Stimulated activated CD4-positive, alpha-beta T cell treated with anti-CD3 and anti-CD28 coated beads, Interleukin-4, amount 100 ng/mL, for 4 hours (primary cell): ENCODE results near the gene TOMM22.
"Not testable (repeated sequence)": the region's sequence is repeated elsewhere in the genome, so short reads cannot be mapped to it uniquely, and the experiment has no call there.

Experiments
- DNase-seq, 2 experiments: peaks; one replicate each; pipeline ENCODE4 v3.0.0-alpha.2; 2020

The TOMM22 gene

DNA sequence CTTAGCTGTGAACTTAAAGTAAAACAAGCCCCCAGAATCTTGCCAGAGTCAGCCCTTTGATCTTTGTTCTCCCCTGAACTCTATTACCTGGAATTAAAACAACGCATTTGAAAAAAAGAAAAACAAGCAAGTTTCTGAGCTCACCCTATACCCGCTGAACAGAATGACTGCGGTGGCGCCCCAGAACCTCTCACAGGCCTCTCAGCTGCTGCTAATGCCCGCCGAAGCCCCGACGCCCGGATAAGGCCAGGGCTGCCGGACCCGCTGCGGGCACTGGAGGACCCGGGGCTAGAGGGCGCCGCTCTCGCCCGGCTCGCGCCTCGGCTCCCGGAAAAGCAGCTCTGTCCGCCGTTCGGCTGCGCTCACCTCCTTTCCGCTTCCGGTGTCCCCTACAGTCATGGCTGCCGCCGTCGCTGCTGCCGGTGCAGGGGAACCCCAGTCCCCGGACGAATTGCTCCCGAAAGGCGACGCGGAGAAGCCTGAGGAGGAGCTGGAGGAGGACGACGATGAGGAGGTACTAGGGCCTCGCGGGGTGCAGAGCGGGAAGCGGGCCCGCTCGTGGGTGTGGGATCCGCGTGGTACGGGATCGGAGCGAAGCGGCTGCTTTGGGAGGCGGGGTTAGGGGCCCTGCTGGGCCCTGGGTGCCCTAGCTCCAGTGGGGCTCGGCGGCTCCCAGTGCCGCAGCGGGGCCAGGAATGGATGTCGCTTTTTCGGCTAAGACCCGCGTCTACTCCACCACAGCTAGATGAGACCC, at the start of gene TOMM22:
Gene TOMM22 (plus strand): TSS at position 376 of the 754 bp plus-strand sequence. CDS start 22 bp downstream, at position 398.
- DNase-seq = peak; percentile 79 to 81

DNA sequence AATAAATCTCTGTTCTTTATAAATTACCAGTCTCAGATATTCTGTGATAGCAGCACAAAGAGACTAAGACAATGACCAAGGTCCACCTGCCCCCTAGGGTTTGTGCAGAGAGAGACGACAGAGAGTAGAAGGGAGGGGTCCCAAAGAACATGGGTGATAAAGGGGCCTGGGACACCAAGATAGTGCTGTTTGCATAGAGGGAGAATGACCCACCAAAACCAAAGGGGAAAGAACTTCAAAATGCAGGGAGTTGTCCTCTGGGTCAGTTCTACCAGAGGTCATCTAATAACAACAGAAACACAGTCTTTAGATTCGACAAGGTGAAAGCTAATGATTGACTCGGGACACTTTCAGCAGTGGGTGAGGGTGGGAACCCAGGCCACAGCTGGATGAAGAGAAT, 49.2 kb upstream of the TOMM22 start:
- DNase-seq = no peak

DNA sequence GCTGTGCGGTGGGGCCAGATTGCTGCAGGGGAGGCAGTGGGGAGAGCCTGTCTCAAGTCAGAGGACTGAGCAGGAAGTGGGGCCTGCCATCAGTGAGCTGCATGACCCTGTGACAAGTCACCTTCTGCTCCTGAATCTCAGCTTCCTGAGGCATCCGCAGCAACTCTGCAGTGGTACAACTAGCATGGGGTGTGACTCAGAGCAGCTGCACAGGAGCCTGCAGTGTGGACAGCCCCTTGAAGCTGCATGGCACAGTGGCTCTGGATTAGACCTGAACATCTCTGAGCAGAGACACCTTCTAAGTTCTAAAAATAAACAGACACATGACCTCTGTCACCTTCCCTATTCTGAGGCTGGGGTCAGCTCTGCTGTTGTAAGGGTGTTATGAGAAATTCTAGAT, 43.5 kb upstream of the TOMM22 start:
- no peak for DNase-seq

GRCh38 chr22:38638728-38639127, 43.0 kb upstream of the TOMM22 start:
- no peak for DNase-seq

DNA sequence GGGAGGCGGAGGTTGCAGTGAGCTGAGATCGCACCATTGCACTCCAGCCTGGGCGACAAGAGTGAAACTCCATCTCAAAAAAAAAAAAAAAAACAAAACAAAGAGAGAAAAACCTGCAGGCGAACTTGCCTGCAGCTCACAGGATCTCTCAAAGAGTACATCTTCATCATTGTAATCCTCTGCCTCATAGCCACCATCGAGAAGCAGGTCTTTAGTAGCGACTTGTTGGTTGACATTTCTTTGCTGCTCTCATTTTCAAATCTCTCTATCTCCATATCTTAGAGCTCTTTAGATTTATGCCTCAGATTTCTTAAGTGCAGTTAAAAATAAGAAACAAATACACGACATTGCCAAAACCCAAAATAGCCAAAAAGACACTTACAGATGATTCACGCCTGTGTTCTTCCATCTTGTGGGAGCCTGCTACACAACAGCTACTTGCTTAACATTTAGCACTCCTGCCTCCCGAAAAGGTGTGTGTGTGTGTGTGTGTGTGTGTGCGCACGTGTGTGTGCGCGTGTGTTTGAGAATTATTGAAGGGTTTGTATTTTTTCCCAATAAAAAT, 40.2 kb upstream of the TOMM22 start:
- DNase-seq = no peak

DNA sequence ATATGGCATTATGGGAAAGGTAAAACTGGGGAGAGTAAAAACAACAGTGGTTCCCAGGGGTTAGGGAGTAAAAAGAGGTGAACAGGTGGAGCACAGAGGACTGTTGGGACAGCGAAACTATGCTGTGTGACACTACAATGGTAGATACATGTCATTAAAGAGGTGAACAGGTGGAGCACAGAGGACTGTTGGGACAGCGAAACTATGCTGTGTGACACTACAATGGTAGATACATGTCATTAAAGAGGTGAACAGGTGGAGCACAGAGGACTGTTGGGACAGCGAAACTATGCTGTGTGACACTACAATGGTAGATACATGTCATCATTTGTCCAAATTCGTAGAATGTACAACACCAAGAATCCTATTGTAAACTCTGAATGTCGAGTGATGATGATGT, 37.5 kb upstream of the TOMM22 start:
- not testable (repeated sequence) for DNase-seq

DNA sequence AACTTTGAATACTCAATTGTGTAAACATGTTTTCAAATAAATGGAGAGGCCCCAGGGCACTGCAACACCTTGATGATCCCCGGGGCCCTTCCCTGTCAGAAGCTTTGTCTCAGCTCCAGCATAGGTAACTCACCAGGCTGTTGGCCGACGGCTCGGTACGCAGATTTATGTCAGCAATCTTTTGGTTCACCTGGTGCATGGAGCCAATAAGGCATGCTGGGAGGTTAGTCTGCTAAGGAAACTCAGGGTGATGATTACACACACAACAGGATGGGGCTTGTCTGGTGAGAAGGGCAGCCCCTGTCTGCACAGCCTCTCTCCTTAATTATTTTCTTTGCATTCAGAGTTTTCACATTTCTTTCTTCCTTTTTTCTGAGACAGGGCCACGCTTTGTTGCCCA, 36.3 kb upstream of the TOMM22 start:
- no peak for DNase-seq

DNA sequence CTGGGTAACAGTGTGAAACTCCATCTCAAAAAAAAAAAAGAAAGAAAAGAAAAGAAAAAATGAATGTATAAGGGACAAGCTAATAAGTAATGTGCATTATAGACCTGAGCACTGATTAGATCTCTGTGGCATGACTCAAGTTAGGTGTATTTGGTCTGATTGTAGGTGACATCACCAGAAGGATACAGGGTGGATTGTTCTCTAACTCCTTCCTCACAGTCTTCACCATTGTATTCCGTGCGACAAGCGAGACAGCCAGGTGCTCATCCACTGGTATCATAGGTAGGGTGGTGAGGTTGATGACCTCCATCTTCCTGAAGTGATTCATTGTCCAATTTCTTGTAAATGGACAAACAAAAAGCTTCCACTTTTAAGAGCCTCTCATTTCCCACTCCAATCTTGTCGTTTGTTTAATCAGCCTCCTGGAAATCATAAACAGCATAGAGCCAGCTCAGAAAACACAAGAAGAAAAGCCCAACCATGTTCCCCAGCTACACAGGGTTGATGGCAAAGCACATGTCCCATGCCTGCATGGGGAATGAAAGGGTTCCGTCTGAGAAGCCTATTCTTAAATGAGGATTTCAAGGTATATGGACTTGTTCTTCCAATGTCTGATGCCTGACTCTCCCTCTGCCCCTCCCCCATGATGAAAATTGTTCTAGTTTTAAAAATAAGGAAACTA, 31.8 kb upstream of the TOMM22 start:
- no peak for DNase-seq

DNA sequence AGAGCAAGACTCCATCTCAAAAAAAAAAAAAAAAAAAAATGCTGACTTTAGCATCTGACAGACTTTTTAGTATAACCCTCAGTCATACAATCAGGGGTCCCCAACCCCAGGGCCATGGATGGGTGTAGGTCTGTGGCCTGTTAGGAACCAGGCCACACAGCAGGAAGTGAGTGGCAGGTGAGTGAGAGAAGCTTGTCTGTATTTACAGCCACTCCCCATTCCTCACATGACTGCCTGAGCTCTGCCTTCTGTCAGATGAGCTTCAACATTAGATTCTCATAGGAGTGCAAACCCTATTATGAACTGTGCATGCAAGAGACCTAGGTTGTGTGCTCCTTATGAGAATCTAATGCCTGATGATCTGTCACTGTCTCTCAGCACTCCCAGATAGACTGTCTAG, 28.9 kb upstream of the TOMM22 start:
- no peak for DNase-seq

DNA sequence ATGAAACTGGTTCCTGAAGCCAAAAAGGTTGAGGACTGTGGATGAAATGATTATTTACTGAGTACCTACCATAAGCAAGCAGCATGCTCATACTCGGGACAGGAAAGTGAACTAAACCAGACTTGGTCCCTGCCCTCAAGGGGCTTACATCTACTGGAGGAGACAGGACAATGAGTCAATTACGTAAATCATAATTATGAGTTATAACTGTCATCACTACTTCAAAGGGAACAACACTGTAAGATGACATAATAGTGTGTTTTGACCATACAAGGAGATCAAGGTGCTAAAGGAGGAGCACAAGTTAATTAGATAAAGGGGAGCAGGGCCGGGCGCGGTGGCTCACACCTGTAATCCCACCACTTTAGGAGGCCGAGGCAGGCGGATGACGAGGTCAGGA, 28.0 kb upstream of the TOMM22 start:
- no peak for DNase-seq

- DNase-seq = peak in 1 of 2 experiments; percentile 1
These were observed 26.1 kb upstream of the TOMM22 start for GRCh38 chr22:38655519-38656255.

DNA sequence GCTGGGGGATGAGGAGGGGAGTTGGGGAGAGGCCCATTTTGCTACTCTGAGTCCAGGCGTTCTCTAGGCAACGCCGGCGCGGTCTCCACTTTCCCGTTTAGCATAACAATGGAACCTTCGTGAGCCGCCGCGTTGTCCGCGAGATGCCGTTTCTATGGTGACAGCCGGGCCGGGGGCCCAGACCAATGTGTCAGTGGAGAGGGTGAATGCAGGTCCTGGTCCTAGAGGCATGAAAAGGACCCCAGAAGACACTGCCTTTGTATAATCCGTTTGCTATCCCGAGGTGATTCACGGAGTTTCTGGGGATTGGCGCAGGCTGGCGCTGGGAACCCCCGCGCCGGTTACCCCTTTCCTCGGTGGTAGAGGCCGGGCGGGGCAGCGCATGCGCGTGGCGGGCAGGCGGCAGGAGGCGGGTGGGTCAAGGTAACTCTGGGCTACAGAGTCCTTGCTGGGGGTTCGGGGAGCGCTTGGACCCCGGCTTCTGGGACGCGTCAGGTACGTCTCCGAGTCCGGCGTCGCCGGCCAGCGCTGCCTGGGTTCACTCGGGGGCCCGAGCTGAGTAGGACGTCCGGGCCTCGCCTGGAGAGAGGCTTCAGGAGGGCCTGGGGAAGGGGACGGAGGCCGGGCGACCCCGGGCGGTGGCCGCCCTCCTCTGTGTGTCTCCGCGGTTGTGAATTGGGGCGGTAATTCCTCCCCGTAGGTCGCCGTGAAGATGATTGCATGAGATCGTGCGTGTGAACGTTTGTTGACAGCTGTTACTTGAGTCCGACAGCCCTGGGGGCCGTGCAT, 25.3 kb upstream of the TOMM22 start, which contains the start of the genes CBY1 and FAM227A:
Gene CBY1 (plus strand): TSS at position 383 of the 789 bp plus-strand sequence. CDS start 11,417 bp downstream, outside the sequence.
Gene FAM227A (minus strand): TSS at position 137 of the 789 bp plus-strand sequence. CDS start 6,224 bp downstream, outside the sequence.
- peak; percentile 75 to 83 for DNase-seq

DNA sequence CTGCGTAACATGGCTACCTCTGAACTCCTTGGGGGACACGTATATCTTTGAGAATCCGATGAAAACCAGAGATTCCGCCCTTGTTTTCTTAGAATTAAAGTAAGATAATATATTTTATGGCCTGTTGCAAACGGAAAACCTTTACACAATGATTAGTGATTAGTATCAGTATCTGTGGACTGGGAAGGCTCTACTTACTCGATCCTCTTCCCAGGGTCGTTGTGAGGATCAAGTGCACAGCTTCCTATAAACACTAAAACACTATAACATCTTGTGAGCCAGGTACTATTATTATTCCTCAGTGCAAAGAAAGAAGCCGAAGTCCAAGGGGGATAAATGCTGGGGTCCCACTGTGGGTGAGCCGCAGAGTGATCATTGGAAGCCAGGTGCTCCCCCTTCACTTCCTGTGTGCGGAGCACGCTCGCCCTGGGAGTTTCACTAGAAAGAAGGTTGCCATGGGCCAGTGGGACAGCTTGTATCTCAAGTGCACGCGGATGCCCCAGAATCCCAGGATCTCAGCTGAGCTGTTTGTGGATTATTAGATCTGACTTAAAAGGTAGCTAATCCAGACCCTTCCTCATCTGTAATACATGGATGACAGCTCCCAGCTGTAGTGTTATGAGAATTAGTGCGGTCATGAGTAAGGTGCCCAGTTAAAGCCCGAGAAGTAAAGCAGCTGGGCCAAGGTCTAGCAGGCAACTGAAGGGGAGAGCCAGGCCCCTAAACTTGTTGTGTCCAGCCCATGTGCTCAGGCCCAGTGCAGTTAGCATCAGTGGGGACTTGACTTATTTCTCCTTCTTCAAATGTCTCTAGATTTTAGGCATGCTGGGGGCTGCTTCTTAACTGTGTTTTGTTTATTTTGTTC, 24.5 kb upstream of the TOMM22 start:
- peak; percentile 12 to 14 for DNase-seq

DNA sequence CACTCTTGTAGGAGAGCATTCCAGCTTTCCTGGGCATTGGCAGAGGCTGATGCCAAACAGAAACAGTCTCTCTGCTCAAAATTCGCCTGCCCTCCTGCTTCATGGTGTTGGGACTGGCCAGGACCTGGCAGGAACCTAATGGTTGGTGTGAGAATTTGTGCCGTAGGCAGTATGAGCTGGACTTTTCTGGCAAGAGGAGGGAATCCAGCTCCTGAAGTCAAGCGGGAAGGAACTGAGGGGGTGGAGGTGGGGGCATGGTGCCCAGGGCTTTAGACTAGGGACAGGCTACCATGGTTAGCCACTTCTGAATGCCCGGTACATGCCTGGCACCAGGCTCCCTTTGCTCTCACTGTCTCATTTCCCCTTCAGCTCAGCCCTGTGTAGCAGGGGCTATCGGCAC, 6.9 kb upstream of the TOMM22 start:
- no peak for DNase-seq

DNA sequence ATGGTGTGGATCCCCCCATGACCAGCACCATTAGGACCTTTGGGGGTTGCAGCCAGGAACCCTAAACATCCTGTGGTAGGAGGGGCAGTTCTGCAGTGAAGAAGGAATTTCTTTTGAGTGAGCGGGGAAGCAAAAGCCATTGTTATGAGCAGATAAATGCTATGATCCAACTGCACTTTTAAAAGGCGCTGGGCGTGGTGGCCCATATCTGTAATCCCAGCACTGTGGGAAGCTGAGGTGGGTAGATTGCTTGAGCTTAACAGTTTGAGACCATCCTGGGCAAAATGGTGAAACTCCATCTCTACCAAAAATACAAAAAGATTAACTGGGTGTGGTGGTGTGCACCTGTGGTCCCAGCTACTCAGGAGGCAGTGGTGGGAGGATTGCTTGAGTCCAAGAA, 5.9 kb upstream of the TOMM22 start:
- no peak for DNase-seq

DNA sequence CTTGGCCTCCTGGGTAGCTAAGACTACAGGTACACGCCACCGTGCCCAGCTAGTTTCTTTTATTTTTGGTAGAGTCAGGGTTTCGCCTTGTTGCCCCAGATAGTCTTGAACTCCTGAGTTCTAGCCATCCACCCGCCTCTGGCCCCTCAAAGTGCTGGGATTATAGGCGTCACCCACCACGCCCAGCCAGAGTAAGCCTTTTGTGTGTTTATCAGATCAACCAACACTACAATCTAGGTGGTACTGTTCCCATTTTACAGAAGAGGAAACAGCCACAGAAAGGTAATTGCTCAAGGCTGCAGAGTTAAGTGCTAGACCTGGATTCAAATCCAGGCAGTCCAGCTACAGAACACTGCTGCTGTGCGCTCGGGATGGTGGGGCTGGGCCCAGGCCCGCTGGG, 3.1 kb downstream of the TOMM22 start:
- no peak for DNase-seq

GRCh38 chr22:38685761-38686160, 4.0 kb downstream of the TOMM22 start:
- DNase-seq = no peak

GRCh38 chr22:38689651-38690050, 7.9 kb downstream of the TOMM22 start:
- DNase-seq = no peak

DNA sequence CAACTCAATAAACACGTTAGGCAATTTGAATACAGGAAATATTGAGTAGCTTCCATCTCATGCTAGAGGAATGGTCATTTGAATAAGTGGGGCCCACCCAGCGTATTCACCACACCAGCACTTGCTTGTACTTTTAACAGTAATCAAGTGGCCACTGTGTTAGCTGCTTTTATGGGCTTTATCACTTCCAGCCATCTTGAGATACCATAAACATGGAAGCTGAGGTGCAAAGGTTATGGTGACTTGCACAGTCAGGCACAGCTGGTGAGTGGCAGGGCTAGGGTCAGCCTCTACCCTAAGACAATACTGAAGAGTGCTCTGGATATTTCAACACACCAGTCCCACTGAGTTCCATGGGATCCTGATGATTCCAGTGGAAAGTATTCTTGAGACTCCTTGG, 12.3 kb downstream of the TOMM22 start:
- no peak for DNase-seq

GRCh38 chr22:38694940-38695339, 13.2 kb downstream of the TOMM22 start:
- DNase-seq = no peak
